ENCODE data around the gene FOXD2.

DNA sequence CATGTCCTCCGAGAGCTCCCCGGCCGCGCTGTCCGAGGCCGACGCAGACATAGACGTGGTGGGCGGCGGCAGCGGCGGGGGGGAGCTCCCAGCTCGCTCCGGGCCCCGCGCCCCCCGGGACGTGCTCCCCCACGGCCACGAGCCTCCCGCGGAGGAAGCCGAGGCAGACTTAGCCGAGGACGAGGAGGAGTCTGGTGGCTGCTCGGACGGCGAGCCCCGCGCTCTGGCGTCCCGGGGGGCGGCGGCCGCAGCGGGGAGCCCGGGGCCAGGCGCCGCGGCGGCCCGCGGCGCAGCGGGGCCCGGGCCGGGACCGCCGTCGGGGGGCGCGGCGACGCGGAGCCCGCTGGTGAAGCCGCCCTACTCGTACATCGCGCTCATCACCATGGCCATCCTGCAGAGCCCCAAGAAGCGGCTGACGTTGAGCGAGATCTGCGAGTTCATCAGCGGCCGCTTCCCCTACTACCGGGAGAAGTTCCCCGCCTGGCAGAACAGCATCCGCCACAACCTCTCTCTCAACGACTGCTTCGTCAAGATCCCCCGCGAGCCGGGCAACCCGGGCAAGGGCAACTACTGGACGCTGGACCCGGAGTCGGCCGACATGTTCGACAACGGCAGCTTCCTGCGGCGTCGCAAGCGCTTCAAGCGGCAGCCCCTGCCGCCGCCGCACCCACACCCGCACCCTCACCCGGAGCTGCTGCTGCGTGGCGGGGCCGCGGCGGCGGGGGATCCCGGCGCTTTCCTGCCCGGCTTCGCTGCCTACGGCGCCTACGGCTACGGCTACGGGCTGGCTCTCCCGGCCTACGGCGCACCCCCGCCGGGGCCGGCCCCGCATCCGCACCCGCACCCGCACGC is 547 bp downstream of the FOXD2 start:
- no peak for TF ChIP-seq EZH2phosphoT487 (IDR thresholded peaks at IDR 0.05; ENCODE audit: borderline replicate concordance)
- TF ChIP-seq, protein P1, sequence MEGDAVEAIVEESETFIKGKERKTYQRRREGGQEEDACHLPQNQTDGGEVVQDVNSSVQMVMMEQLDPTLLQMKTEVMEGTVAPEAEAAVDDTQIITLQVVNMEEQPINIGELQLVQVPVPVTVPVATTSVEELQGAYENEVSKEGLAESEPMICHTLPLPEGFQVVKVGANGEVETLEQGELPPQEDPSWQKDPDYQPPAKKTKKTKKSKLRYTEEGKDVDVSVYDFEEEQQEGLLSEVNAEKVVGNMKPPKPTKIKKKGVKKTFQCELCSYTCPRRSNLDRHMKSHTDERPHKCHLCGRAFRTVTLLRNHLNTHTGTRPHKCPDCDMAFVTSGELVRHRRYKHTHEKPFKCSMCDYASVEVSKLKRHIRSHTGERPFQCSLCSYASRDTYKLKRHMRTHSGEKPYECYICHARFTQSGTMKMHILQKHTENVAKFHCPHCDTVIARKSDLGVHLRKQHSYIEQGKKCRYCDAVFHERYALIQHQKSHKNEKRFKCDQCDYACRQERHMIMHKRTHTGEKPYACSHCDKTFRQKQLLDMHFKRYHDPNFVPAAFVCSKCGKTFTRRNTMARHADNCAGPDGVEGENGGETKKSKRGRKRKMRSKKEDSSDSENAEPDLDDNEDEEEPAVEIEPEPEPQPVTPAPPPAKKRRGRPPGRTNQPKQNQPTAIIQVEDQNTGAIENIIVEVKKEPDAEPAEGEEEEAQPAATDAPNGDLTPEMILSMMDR (conservative IDR thresholded peaks at IDR 0.05; ENCODE audit: low read length), result no peak
